Heart left ventricle (tissue), 13 donors: ENCODE results near the gene FBXO48.

Experiments used
- POLR2A ChIP-seq, 2 donors: fragments of 450-650 bp; IDR thresholded peaks; one replicate each; pipeline ENCODE4 v1.6.1; 2017; ENCODE audit warnings: antibody characterized with exemption in 2 of 2, mild to moderate bottlenecking in 2 of 2, moderate library complexity in 2 of 2
- TF ChIP-seq, protein P1 (sequence below), 12 donors: fragments of 200-600 bp; sonication (generic) in 4 of 12; IDR thresholded peaks; one replicate each; pipeline versions ENCODE4 v1.5.0 to v1.8.0; 2018 to 2022; ENCODE audit warnings: antibody characterized with exemption in 12 of 12, mild to moderate bottlenecking in 5 of 12
- donor health status: ischemic (EF 13 %, LVEDD 7.1; RV severe dilation, severe dysfunction).
- donor health status: DM: no; HTN: yes; CAD: no.
- donor health status: DM: no; HTN: no; CAD: no.
- donor health status: ischemic (EF 25% LVEDD 6.9; RV normal size, moderate dysfunction).
- donor health status: ischemic (EF 25% LVEDD 5.7; RV mildly dilated, moderate dysfunction).
- donor health status: ischemic (EF 35%, LVEDD 5.7; RV mildly dilated, moderate dysfunction).
- donor health status: nonischemic (EF 11% LVEDD 7.7; RV severe dilation, severe dysfunction).
- donor health status: DM: yes; HTN: yes; CAD: no.
- donor health status: PGD.
- donor health status: ischemic (EF 29% LVEDD 5.4; RV normal size, mild dysfunction).
- donor health status: nonischemic (EF 23%, LVEDD 6.1; RV moderate dilation, normal function).

DNA sequence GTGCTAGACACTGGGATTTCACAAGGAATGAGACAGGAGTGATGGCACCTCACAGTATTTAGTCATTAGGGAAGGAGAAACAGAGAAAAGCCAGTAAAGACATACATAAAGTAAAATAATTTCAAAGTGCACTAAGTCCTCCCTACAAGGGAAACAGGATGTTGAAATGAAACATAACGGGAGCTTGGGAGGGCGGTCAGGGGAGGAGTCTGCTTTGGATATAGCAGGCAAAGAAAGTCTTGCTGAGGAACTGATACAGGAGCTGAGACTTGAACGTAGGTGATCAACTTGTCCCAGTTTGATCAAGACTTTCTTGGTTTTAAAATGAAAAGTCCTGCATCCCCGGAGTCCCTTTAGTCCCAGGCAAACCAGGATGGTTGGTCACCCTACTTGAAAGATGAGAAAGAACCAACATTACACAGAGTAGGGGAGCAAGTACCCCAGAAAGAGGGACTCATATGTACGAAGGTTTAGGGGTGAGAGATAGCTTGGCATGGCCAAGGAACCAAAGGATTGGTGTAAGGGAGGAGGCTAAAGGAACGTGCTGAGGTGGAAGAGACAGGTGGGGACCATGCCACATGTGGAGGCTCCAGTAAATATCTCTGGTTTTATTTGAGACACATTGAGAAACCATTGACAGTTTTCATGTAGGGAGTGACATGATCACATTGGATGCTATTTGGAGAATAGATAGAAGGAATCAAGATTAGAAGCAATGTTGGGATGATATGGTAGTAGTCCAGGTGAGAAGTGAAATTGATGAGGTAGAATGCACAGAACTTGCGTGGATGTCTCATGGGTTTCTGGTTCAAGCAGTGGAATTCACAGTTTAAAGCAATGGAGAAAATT, 28.4 kb downstream of the FBXO48 start:
- TF ChIP-seq, protein P1, sequence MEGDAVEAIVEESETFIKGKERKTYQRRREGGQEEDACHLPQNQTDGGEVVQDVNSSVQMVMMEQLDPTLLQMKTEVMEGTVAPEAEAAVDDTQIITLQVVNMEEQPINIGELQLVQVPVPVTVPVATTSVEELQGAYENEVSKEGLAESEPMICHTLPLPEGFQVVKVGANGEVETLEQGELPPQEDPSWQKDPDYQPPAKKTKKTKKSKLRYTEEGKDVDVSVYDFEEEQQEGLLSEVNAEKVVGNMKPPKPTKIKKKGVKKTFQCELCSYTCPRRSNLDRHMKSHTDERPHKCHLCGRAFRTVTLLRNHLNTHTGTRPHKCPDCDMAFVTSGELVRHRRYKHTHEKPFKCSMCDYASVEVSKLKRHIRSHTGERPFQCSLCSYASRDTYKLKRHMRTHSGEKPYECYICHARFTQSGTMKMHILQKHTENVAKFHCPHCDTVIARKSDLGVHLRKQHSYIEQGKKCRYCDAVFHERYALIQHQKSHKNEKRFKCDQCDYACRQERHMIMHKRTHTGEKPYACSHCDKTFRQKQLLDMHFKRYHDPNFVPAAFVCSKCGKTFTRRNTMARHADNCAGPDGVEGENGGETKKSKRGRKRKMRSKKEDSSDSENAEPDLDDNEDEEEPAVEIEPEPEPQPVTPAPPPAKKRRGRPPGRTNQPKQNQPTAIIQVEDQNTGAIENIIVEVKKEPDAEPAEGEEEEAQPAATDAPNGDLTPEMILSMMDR (IDR thresholded peaks at IDR 0.05): no peak
- no peak for TF ChIP-seq POLR2A (IDR thresholded peaks at IDR 0.05)
